ENCODE data around the gene ACO1. TPM values are rescaled to one million over a fixed set of nuclear protein-coding genes. Genes with fewer than 3 reads are reported as not detected.

ACO1 gene
- polyA plus RNA-seq, 1 experiment, result 330 TPM

GRCh38 chr9:32395510-32396216 is 11.2 kb downstream of the ACO1 start:
- Histone ChIP-seq H3K27me3 (ENCODE audit: control insufficient read depth, insufficient read depth, low read length) (no peaks in the 10 kb centered on the region), H3K27ac (ENCODE audit: low read depth, low read length) (peak overlapping the region; percentile 87), H3K4me3 (ENCODE audit: low read depth, low read length) (no peak overlapping the region), H3K9me3 (ENCODE audit: control insufficient read depth, insufficient read depth, low read length) (no peaks in the 10 kb centered on the region)
- peak; percentile 83 for DNase-seq (ENCODE audit: low read depth, low spot score)
- ChIA-PET CTCF (interaction anchor here (0.6 to 1.1 kb wide), 6 partner anchors 9 to 579 kb away, joined by 3 to 4 read pairs (median 3); no protein-coding TSS in a partner anchor), POLR2A (no interaction called here)
- peak; percentile 54 for TF ChIP-seq CTCF (IDR thresholded peaks at IDR 0.05; ENCODE audit: low read depth, low read length)

GRCh38 chr9:32398207-32398606 is 13.8 kb downstream of the ACO1 start:
- CTCF ChIA-PET, result interaction anchor here (1.5 to 3.1 kb wide), 4 partner anchors 14 to 182 kb away, joined by 5 to 13 read pairs (median 11); partner anchors contain the start of gene ACO1
- Histone ChIP-seq H3K27me3 (ENCODE audit: control insufficient read depth, insufficient read depth, low read length) (no peaks in the 10 kb centered on the region), H3K9me3 (ENCODE audit: control insufficient read depth, insufficient read depth, low read length) (no peaks in the 10 kb centered on the region), H3K27ac (ENCODE audit: low read depth, low read length) (no peak overlapping the region), H3K4me3 (ENCODE audit: low read depth, low read length) (no peak overlapping the region)
- POLR2A ChIA-PET, result no interaction called here
- no peak for DNase-seq (ENCODE audit: low read depth, low spot score)
- TF ChIP-seq CTCF (IDR thresholded peaks at IDR 0.05; ENCODE audit: low read depth, low read length), result no peak

GRCh38 chr9:32399110-32399815 is 14.8 kb downstream of the ACO1 start:
- TF ChIP-seq CTCF (IDR thresholded peaks at IDR 0.05; ENCODE audit: low read depth, low read length), result no peak
- POLR2A ChIA-PET, result no interaction called here
- CTCF ChIA-PET, result interaction anchor here (0.5 to 3.1 kb wide), 9 partner anchors 14 to 569 kb away, joined by 3 to 13 read pairs (median 5); partner anchors contain the start of gene ACO1
- no peaks in the 10 kb centered on the region for H3K9me3 ChIP-seq (ENCODE audit: control insufficient read depth, insufficient read depth, low read length)
- H3K27ac ChIP-seq (ENCODE audit: low read depth, low read length), result no peak overlapping the region
- no peak for DNase-seq (ENCODE audit: low read depth, low spot score)
- no peaks in the 10 kb centered on the region for H3K27me3 ChIP-seq (ENCODE audit: control insufficient read depth, insufficient read depth, low read length)
- no peak overlapping the region for H3K4me3 ChIP-seq (ENCODE audit: low read depth, low read length)

- H3K4me3 ChIP-seq (ENCODE audit: low read depth, low read length), result no peak overlapping the region
- no peak for TF ChIP-seq CTCF (IDR thresholded peaks at IDR 0.05; ENCODE audit: low read depth, low read length)
- POLR2A ChIA-PET, result no interaction called here
- H3K9me3 ChIP-seq (ENCODE audit: control insufficient read depth, insufficient read depth, low read length), result peaks cover 7% of the 10 kb centered on the region; the same call in 1 of the 2 replicates
- CTCF ChIA-PET, result interaction anchor here (1.2 kb wide), 1 partner anchor 31 kb away, joined by 3 read pairs; no protein-coding TSS in a partner anchor
- no peak for DNase-seq (ENCODE audit: low read depth, low spot score)
- no peak overlapping the region for H3K27ac ChIP-seq (ENCODE audit: low read depth, low read length)
- no peaks in the 10 kb centered on the region for H3K27me3 ChIP-seq (ENCODE audit: control insufficient read depth, insufficient read depth, low read length)
These were observed 17.0 kb downstream of the ACO1 start for GRCh38 chr9:32401488-32401887.
